T1000 (cell line): ENCODE measurements around the gene IFT122.
"Not testable (repeated sequence)": the region's sequence is repeated elsewhere in the genome, so short reads cannot be mapped to it uniquely, and the experiment has no call there.

Experiments
- DNase-seq: peaks from one replicate; lab custom pipeline; 2025; ENCODE audit warnings: mixed read lengths; lab: John Stamatoyannopoulos, UW

Gene IFT122

DNA sequence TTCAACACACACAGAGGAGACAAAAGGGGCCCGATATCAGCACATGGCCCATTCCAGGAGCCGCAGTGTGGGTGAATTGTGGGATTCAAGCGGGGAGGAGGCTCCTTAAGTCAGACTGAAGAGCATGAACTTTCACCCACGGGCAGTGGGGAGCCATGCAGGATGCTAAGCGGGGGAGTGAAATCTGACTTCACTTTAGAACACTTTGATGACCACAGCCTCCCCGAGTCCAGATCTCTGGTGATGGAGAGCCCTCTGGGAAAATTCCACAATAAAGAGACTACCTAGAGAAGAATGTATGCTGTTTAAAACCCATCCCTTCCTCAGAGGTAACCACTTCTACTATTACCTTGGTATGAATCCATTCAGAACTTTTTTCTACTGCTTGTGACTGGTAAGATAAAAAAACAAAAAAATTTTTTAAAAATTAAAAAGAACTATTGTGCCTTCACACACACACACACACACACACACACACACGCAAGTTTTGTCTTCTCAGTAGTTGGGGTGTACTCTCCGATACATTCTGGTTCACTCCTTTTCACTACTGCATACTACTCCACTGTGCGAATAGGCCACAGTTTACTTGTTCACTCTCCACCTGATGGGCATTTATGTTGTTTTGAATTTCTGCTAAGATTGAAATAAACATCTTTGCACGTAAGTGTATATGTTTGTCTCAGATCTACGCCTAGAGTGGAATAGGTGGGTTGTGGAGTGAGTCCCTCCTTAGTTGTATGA is 100.9 kb downstream of the IFT122 start:
- DNase-seq, result no peak

DNA sequence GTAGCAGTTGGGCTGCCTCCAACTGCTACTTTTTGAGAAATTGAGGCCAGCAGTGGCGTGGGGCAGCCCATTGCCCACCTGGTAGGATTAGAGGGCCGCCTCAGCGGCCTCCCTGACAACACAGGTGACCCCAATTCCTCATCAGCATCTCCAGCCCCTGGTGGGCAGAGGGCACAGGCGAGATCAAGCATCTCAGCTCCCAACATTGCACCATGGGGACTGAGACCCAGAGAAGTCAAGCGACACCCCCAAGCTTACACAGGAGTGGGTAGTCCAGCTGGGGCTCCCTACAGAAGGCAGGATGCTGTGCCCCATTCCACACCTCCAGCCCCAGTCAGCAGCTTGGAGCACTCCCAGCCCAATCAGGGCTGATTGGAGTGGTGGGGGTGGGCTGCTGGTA is 102.7 kb downstream of the IFT122 start:
- no peak for DNase-seq

DNA sequence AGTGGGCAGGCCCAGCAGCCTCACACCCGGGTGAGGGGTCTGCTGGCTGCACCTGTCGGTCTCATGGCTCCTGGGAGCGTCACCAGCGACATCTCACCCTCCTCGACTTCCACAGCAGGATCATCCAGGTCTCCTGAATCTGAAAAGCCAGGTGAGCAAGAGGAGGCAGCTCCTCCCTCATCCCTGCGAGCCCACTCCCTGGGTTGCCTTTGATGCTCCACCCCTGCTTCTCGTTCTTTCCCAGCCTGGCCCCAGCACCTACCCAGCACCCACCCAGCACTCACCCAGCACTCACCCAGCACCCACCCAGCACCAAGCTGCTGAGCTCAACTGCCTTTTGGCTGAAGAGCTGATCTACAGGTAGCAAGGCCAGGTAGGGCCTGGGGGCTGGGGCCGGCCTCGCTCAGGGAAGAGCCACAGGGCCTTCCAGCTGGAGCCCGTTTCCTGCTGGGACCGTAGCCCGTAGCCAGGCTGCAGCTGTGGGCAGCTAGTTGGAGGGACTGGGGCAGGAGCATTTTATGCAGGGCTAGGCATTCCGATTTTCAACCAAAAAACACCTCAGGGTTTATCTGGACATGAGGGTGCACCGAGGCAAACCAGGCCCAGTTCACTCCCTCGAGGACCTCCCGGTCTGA is 103.2 kb downstream of the IFT122 start, which contains the start of gene H1-8:
TSS of gene H1-8 (plus strand) at position 20 of the 635 bp plus-strand sequence. CDS start at position 64, 44 bp downstream.
- no peak for DNase-seq

DNA sequence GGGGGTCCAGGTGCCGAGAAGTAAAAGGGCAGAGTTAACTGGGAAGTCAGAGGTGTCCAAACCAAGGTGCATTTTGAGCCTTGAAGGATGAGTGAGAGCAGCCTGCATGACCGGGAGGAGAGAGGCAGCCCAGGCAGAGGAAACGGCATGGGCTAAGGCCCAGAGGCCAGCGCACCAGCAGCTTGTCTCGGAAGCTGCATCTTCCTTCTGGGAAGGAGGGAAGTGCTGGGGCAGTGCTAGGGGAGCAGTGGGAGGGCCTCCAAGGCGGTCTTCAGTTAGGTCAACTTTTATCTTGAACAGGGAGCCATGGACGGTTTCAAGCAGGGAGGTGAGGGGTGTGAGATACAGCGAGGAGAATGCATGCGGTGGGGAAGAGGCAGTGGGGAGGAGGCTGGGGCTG is 104.0 kb downstream of the IFT122 start:
- DNase-seq, result no peak

DNA sequence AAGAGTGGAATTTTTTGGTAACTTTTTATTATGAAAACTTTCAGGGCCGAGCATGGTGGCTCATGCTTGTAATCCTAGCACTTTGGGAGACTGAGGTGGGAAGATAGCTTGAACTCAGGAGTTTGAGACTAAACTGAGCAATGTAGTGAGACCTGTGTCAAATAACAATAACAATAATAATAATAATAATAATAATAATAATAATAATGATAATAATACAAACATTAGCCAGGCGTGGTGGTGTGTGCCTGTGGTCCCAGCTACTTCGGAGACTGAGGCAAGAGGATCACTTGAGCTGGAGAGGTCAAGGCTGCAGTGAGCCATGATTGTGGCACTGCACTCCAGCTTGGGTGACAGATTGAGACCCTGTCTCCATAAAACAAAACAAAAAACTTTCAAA is 105.9 kb downstream of the IFT122 start:
- DNase-seq, result not testable (repeated sequence)

DNA sequence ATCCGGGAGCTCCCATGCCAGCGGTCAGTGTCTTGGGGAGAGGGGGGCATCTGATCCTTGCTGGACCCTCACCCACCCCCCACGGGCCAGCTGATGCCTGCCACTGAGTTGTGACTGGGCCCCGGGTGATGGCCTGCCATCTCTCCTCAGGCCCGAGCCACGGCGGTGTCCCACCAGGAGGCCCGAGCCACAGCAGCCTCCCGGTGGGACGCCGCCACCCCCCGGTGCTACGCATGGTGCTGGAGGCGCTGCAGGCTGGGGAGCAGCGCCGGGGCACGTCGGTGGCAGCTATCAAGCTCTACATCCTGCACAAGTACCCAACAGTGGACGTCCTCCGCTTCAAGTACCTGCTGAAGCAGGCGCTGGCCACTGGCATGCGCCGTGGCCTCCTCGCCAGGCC is 107.2 kb downstream of the IFT122 start:
- no peak for DNase-seq

DNA sequence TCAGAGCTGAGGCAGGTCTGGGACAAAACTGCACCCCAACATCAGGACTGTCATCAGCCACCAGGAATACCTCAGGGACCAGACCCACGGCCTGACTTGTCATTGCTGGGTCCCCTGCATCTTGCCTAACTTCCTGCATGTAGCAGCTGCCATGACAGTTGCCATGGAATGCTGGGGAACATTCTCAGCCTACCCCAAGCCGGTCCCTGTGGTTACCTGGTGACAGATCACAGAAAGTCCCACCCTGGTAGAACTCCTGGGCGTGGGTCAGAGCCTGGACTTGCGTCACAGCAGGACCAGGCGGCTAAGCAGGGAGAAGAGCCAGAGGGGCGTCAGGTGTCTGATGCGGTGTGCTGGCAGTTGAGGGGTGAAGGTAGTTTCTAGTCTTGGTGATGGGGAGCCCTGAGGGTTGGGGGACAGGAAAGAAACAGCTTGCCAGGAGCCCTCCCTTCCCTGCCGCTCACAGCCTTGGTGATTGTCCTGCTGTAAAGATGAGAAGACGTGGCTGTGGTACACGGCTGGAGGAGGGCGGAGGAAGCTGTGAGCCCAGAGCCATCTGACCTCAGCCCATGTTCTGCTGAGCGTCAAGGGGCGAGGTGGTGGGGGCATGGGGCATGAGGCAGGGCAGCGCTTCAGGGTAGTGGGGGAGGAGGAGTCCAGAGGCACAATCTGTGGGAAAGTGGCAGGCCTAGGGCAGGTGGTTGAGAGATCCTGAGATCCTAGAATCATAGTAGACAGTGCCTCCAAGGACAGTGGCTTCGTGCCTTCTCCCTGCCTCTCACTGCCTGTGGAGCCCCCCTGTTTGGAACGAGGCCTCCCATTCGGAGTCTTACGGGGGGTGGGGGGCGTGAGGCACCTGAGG is 108.3 kb downstream of the IFT122 start:
- DNase-seq, result no peak

DNA sequence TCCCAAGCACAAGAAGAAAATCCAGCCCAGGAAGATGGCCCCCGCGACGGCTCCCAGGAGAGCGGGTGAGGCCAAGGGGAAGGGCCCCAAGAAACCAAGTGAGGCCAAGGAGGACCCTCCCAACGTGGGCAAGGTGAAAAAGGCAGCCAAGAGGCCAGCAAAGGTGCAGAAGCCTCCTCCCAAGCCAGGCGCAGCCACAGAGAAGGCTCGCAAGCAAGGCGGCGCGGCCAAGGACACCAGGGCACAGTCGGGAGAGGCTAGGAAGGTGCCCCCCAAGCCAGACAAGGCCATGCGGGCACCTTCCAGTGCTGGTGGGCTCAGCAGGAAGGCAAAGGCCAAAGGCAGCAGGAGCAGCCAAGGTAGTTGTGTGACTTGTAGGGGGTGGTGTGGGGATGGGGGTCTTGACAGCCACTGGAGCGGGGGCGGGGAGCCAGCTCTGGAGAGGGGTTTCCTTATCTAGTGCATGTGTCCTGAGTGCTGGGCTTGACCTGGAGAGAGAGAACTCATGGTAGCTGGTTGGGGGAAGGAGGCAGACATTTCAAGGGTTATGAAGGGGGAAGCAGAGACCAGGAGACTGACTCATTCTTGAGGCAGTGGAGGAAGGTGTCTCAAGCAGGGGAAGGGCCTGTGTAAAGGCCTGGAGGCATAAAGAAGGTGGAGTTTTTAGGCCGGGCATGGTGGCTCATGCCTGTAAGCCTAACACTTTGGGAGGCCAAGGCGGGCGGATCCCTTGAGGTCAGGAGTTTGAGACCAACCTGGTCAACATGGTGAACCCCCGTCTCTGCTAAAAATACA is 109.2 kb downstream of the IFT122 start:
- no peak for DNase-seq

DNA sequence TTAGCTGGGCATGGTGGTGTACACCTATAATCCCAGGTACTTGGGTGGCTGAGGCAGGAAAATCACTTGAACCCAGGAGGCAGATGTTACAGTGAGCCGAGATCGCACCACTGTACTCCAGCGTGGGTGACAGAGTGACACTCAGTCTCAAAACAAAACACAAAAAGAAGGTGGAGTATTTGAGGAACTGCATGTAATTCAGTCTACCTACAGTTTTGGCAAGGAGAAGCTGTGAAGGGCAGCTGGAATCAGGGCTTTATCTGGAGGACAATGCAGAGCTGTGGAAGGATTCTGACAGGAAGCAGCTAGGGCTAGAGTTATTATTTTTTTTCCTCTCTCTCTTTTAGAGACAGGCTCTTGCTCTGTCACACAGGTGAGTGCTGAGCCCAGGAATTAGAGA is 109.8 kb downstream of the IFT122 start:
- DNase-seq, result no peak

DNA sequence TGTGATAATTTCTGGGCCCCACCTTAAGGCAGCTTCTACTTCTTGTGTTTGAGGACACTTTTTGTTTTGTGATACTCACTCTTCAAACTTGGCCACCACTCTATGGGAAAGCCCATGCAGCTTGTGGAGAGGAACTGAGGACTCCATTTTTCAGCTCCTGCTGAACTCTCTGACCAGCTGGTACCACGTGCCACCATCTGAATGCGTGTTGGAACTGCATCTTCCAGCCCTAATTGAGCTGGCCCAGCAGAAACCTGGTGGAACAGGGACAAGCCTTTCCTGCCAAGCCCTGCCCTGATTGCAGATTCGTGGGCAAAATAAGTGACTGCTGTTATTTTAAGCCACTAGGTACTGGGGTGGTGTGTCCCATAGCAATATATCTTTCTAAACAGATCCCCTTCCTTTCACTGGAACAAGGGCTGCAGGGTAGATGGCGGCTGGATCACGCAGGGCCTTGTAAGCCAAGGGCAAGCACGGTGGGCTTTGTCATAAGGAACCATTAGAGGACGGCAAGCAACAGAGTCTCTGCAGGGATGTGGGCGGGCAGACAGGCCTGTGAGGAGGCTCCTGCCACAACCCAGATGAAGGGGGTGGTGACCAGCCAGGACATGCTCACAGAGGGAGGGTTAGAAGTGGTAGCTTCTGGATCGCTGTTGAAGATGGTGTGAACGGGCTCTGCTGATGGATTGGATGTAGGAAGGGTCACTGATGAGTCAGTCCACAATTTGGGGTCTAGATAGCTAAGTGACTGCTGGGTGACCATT is 112.4 kb downstream of the IFT122 start:
- no peak for DNase-seq

DNA sequence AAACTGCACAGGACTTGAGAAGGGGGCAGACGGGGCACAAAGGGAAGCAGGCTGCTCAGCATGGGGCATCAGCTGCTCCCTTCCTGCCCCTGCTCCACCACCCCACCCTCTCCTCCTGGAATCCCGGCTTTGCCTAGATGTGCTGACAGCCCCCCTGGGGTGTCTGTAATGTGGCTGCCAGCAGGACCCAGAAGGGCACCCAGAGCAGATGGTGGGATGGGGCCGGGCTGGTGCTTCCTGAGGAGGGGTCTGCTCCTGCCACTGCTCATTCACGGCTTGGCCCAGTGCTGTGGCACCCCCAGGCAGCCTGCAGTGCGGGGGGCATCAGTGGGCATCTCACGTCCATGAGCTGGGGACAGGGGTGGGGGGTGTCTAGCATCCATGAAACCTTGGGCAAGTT is 113.1 kb downstream of the IFT122 start:
- no peak for DNase-seq

DNA sequence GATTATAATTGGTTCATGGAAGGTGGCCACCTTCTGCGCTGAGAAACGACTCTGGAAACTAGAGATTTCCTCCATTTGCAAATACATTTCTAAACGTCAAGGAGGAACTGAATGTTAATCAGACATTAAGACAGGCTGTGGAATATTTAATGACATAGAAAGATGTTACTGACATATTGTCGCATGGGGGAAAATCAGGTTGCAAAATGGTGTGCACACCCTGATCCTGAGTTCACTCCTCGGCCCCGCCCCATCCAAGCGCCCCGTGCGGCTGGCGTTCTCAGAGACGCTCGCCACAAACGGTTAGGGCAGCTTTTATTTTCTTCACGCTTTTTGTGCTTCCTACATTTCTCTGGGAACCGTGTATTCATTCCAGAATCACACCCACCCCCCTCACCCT is 113.7 kb downstream of the IFT122 start:
- no peak for DNase-seq

DNA sequence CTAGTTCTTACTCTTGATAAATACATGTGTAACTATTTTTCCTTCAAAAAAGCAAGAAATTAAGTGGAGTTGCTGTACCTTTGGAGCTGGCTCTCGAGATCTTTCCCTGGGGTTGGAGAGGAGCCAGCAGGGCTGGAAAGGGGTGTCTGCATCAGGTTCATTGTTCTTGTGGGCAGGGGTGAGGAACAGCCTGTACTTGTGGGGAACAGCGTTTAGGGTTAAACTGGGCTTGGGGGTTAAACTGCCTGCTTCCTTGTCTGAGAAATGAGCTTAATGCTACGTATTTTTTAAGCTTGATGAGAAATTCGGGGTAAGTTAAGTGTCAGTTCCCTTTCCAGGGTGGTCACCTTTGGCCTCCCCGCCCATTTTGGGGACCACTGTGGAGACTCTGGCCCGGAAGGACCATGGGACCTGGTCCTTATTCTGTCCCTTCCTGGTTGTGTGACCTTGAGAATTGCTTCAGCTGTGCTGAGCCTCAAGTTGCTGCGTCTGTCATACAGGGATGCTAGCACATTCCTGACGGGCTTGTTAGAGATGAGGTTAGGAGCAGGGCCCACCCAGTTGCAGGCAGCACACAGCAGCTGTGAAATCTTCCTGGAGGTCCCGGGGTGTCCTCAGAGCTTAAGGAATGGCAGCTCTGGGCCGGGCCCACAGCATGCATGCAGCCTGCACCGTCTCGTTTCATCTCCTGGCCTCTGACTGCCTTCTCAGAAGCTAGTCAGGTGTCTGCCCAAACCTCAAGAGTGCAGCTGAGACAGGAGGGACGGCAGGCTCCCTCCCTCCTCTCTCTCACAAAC is 114.5 kb downstream of the IFT122 start:
- DNase-seq, result no peak

DNA sequence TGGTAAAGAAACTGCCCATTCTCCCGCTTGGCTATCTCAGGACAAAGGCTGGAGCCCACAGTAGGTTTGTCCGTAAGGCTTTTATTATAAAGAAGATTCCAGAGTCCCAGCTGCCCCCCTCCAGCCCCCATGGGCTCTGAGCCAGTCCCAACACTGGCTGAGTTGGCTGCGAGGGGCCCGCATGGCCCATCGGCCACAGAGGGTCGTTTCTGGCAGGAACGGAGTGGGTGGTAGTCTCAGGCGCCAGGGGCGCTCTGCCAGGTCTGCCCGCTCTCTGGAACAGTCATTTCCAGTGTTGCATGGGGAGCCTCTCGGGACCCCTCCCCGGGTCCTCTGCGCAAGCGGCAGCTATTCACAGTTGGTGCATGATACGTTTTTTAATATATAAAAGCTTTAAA is 115.1 kb downstream of the IFT122 start:
- DNase-seq, result no peak

DNA sequence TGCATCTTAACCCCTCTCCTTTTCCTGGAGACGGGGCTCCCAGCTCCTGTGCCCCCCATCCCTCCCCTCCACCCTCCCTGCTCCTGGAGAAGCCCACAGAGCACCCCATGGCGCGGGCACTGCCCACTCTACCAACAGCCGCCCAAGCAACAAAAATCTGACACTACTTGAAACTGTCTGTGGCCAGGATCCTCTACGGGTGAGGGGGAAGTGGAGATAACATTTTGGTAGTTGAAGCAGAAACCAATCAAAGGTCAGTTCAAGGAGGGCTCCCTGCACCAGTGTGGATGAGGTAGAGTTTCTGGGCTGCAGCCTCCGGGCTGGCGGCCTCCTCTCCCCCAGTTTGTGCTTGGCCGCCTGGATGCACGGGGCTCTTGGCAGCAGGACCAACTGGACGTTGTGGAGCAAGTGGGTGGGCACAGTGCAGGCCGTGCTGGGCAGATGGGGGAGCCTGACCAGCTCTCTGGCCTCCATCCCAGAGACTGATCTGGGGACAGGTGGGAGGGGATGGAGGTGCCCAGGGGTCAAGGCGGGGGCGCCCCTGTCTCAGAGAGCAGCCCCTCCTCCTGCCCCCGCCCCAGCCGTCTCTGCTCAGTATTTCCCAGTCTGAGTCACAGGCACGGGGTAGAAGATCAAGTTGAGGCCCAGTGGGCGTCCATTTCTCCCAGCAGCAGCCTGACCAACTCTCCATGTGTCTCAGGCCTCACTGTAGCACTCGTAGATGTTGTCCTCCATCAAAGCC is 115.8 kb downstream of the IFT122 start:
- DNase-seq, result no peak

DNA sequence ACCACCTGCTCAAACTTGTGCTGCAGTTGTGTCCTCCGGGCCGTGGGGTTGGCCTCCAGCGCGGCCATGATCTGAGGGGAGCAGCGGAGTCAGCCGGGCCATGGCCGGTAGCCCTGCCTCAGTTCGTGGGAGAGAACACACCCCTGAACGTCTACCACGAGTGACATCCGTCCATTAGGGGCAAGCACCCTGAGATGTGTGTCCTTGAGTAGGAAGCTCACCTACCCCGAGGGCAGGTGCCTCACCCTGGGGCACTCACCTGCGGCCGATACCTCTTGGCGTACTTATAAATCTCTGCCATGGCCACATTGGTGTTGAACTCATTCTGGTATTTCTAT is 116.3 kb downstream of the IFT122 start:
- no peak for DNase-seq

DNA sequence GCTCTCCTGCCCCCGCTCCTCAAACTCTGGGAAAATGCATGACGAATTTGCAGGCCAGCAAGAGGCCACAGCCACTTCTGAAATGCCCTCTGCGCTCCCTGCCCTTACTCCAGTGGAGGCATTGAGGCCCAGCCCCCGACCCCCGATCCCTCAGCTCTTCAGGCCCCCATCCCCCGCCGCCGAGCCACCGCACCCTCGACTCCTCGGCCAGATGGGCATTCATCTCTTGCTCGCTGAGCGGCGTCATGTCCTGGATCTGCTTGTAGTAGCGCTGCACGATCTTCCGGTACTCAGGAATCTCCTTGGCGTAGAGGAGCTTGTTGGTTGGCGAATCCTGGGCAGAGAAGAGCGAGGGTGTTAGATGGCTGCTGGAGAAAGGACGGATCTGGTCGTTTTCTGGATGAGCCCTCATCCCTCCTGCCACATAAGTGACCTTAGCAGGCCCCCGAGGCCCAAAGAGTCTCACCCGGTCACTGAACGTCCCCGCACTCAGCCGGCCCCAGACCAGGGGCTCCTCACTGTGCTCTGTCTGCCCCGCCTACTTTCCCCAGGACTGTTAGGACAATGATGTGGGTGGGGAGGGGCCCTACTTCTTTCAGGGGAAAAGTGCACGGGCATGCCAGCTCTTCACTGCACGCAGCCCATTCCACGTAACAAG is 117.0 kb downstream of the IFT122 start:
- DNase-seq, result no peak

DNA sequence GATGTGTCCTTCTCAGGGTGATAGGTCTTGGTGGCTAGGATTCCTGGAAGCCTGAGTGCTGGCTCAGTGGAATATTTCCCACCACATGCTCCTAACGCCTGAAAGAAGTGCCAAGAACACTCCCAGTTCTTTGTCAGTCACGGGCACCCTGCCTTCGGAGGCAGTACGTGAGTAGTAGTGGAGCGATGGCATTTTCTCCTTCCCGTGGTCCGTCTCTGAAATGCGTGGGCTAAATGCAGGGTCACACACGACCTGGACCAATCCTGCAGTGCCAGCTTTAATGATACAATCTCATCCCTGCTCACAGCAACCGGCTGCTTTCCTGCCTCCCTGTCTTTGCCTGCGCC is 117.5 kb downstream of the IFT122 start:
- DNase-seq, result no peak

DNA sequence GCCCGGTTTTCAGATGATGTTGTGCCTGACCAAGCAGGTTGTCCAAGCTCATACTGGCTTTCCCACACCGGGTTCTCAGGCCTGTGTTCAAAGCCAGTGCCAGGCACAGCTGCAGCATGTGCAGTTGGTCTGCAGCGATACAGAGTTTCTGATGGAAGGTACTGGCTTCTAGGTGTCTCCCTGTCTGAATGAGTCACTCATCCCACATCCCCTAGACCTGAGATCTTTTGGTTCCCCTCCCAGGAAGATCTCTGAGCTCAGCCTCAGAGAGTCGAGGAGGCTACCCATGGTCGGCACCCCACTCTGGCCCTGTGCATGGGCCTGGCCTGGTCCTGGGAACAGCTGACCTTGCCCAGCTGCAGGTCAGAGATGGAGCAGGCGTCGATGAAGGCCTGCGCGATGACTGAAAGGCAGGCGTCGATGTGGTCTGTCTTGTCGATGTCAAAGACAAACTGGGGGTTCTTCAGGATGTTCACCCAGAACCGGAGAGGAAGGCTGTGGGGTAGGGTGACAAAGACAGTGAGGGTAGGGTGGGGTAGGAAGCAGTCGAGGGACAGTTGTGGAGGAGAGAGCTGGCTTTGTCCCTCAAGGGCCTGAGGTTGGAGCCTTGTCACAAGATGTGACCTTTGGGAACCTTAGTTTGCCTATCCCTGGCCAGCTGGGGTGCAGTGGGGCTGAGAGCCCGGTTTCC is 118.2 kb downstream of the IFT122 start:
- DNase-seq, result no peak
